DMS53 treated with DMSO at 0.1 percent for 48 hours (cell line): ENCODE measurements around the gene CORO2B.
"Not testable (repeated sequence)": the region's sequence is repeated elsewhere in the genome, so short reads cannot be mapped to it uniquely, and the experiment has no call there.

ENCODE experiments used
- DNase-seq: peaks from one replicate; lab custom pipeline; 2025; ENCODE audit not compliant: unreplicated experiment; lab: John Stamatoyannopoulos, UW

Gene CORO2B

GRCh38 chr15:68604840-68605478 lies 26.2 kb downstream of the CORO2B start:
- not testable (repeated sequence) for DNase-seq

- DNase-seq = no peak
These were observed 27.6 kb downstream of the CORO2B start for GRCh38 chr15:68606375-68606774.

- DNase-seq = no peak
These were observed 29.5 kb downstream of the CORO2B start for GRCh38 chr15:68608206-68608843.

- no peak for DNase-seq
These were observed 30.0 kb downstream of the CORO2B start for GRCh38 chr15:68608844-68609232.

GRCh38 chr15:68609629-68610028 lies 30.8 kb downstream of the CORO2B start:
- DNase-seq = no peak

- DNase-seq = no peak
These were observed 32.0 kb downstream of the CORO2B start for GRCh38 chr15:68610825-68611224.

- no peak for DNase-seq
These were observed 33.7 kb downstream of the CORO2B start for GRCh38 chr15:68612503-68612902.

- DNase-seq = no peak
These were observed 34.4 kb downstream of the CORO2B start for GRCh38 chr15:68612979-68613740.

- no peak for DNase-seq
These were observed 35.7 kb downstream of the CORO2B start for GRCh38 chr15:68614286-68615035.

GRCh38 chr15:68615301-68615700 lies 36.5 kb downstream of the CORO2B start:
- no peak for DNase-seq

GRCh38 chr15:68615811-68616210 lies 37.0 kb downstream of the CORO2B start:
- no peak for DNase-seq

GRCh38 chr15:68616397-68616796 lies 37.6 kb downstream of the CORO2B start:
- no peak for DNase-seq

- DNase-seq = no peak
These were observed 38.2 kb downstream of the CORO2B start for GRCh38 chr15:68617001-68617400.

GRCh38 chr15:68617777-68618176 lies 39.0 kb downstream of the CORO2B start:
- DNase-seq = no peak

- DNase-seq = peak; percentile 0
These were observed 39.6 kb downstream of the CORO2B start for GRCh38 chr15:68618394-68618793.

GRCh38 chr15:68618908-68619698 lies 40.3 kb downstream of the CORO2B start:
- DNase-seq = no peak

- DNase-seq = no peak
These were observed 42.1 kb downstream of the CORO2B start for GRCh38 chr15:68620721-68621527.

GRCh38 chr15:68621535-68621934 lies 42.7 kb downstream of the CORO2B start:
- DNase-seq = no peak

- DNase-seq = no peak
These were observed 44.6 kb downstream of the CORO2B start for GRCh38 chr15:68623301-68623892.
